Measurements from ENCODE around the gene RAB14.

GRCh38 chr9:121154782-121155181 lies 46.9 kb downstream of the RAB14 start:
- no peak for TF ChIP-seq CTCF (IDR thresholded peaks at IDR 0.05)
- TF ChIP-seq EZH2 (IDR thresholded peaks at IDR 0.05), result no peak
- no peak for TF ChIP-seq EZH2phosphoT487 (IDR thresholded peaks at IDR 0.05)

All from neural progenitor cell (in vitro differentiated cells).